ENCODE results near the gene OR8D1. TPM values are rescaled to one million over a fixed set of nuclear protein-coding genes. Genes with fewer than 3 reads are reported as not detected.

OR8D1 gene
- polyA plus RNA-seq, 2 of the 4 experiments (the other 2 are of a cell fraction): not detected

DNA sequence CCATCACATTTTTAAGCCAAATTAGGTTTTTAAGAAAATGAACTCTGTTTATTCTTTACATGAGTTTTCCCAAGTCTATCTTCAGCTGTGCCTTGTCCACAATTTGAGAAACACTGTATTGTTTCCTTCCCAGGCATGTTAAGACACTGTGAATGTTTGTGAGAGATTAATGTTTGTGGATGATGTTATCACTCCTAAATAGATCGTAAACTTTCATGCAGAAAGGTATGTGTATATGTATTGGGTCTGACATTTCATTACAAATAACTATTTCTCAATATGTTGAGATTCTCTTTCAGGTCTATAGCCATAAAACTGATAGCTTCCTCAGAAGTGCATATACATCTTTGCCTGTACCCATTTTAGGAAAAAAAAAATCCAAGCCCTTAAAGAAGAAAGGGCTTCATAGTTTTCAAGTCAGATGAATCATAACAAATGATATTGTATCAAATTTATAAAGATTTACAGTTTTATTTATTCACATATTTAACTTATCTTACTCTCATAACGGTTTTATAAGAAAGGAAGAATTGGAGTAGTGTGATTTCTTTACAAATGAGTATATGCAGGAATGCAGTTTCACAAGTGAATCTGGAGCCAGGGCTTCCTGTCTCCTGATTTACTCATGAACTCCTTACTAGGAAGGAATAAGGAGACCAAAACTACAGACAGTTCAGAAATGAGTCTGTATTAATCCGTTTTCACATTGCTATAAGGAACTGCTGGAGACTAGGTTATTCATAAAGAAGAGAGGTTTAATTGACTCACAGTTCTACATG lies 11.2 kb downstream of the OR8D1 start:
- 3% methylated on average over 3 of the region's 3 CpGs for WGBS (ENCODE audit: missing lambda C conversion rate)
- H3K27ac ChIP-seq: no peak overlapping the region
- no peaks in the 10 kb centered on the region for H3K4me1 ChIP-seq
- ATAC-seq (no peak), DNase-seq (ENCODE audit: low read depth in 1 of 2, low spot score in 1 of 2) (no peak), FAIRE-seq (no peak)
- no peak overlapping the region for H3K4me3 ChIP-seq
- TF ChIP-seq JUN (IDR thresholded peaks at IDR 0.05) (no peak), TFCP2L1 (CRISPR knock-in tag; IDR thresholded peaks at IDR 0.05) (no peak)
- TF ChIP-seq, protein P1, sequence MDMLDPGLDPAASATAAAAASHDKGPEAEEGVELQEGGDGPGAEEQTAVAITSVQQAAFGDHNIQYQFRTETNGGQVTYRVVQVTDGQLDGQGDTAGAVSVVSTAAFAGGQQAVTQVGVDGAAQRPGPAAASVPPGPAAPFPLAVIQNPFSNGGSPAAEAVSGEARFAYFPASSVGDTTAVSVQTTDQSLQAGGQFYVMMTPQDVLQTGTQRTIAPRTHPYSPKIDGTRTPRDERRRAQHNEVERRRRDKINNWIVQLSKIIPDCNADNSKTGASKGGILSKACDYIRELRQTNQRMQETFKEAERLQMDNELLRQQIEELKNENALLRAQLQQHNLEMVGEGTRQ (IDR thresholded peaks at IDR 0.05): no peak
- POLR2A ChIA-PET: no interaction called here
- CTCF ChIA-PET: no interaction called here
- H3K9me3 ChIP-seq: no peaks in the 10 kb centered on the region
- H3K4me2 ChIP-seq: no peak overlapping the region

DNA sequence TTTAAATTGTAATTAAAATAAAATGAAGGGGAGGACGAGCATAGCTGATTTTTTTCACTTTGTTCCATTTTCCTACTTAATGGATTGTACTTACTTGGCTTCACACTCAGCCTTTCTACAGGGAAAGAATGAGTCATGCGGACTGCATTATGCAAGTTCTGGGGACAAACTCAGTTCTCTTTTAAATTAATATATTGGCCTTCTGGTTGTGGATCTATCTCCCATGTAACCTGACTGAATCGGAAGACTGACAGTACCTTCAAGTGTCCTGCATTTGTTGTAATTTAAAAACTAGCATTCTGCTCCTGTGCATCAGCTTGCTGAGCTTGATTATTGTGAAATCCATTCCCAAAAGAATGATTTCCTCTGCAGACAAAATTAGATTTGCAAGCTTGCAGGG lies 12.2 kb downstream of the OR8D1 start:
- DNase-seq (ENCODE audit: low read depth in 1 of 2, low spot score in 1 of 2): no peak
- Histone ChIP-seq H3K27ac (no peak overlapping the region), H3K4me3 (no peak overlapping the region), H3K9me3 (no peaks in the 10 kb centered on the region), H3K4me2 (no peak overlapping the region), H3K4me1 (no peaks in the 10 kb centered on the region)
- no peak for ATAC-seq
- no peak for TF ChIP-seq HOXB13 (CRISPR knock-in tag; IDR thresholded peaks at IDR 0.05; ENCODE audit: low read depth)
- TF ChIP-seq ZC3H11A (IDR thresholded peaks at IDR 0.05): no peak
- no peak for TF ChIP-seq RAD21 (conservative IDR thresholded peaks at IDR 0.05 in 1 of 2, IDR thresholded peaks at IDR 0.05 in 1 of 2)
- no peak for TF ChIP-seq HOXB5 (CRISPR knock-in tag; IDR thresholded peaks at IDR 0.05)
- no peak for TF ChIP-seq FOSL2 (IDR thresholded peaks at IDR 0.05)
- TF ChIP-seq FOSL2 (CRISPR knock-in tag; IDR thresholded peaks at IDR 0.05): no peak
- TF ChIP-seq EHMT2 (IDR thresholded peaks at IDR 0.05; ENCODE audit: low read depth): no peak
- no peak for TF ChIP-seq PHF8 (IDR thresholded peaks at IDR 0.05; ENCODE audit: borderline replicate concordance, low read depth)
- 30% methylated on average over 3 of the region's 3 CpGs for WGBS (ENCODE audit: missing lambda C conversion rate)
- FAIRE-seq: no peak
- ChIA-PET POLR2A (no interaction called here), CTCF (no interaction called here)

DNA sequence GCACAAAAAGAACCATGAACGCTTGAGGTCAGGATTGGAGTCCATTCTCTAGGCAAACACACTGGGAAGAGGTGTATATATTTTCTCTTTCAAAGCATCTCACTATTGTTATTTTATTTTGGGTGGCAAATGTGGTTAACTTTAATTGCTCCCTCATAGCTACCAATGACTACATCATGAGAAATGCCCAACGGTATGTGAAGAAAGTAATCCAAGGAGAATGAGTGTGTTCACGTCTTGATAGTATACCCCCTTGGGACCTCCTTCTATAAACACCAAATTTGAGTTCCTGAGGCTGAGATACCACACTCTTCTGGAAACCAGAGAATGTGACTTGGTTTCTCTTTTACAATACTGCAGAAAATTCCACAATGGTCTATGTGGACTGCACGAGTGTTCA lies 15.8 kb downstream of the OR8D1 start:
- no peak for DNase-seq (ENCODE audit: low read depth in 1 of 2, low spot score in 1 of 2)
- ChIA-PET POLR2A (no interaction called here), CTCF (no interaction called here)
- Histone ChIP-seq H3K4me3 (no peak overlapping the region), H3K9me3 (no peaks in the 10 kb centered on the region), H3K4me2 (no peak overlapping the region), H3K27ac (no peak overlapping the region), H3K4me1 (no peaks in the 10 kb centered on the region)
- WGBS (ENCODE audit: missing lambda C conversion rate): 11% methylated on average over 4 of the region's 4 CpGs
- ATAC-seq: no peak
- TF ChIP-seq, protein P2, sequence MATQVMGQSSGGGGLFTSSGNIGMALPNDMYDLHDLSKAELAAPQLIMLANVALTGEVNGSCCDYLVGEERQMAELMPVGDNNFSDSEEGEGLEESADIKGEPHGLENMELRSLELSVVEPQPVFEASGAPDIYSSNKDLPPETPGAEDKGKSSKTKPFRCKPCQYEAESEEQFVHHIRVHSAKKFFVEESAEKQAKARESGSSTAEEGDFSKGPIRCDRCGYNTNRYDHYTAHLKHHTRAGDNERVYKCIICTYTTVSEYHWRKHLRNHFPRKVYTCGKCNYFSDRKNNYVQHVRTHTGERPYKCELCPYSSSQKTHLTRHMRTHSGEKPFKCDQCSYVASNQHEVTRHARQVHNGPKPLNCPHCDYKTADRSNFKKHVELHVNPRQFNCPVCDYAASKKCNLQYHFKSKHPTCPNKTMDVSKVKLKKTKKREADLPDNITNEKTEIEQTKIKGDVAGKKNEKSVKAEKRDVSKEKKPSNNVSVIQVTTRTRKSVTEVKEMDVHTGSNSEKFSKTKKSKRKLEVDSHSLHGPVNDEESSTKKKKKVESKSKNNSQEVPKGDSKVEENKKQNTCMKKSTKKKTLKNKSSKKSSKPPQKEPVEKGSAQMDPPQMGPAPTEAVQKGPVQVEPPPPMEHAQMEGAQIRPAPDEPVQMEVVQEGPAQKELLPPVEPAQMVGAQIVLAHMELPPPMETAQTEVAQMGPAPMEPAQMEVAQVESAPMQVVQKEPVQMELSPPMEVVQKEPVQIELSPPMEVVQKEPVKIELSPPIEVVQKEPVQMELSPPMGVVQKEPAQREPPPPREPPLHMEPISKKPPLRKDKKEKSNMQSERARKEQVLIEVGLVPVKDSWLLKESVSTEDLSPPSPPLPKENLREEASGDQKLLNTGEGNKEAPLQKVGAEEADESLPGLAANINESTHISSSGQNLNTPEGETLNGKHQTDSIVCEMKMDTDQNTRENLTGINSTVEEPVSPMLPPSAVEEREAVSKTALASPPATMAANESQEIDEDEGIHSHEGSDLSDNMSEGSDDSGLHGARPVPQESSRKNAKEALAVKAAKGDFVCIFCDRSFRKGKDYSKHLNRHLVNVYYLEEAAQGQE (IDR thresholded peaks at IDR 0.05): no peak
- no peak for TF ChIP-seq CHD4 (IDR thresholded peaks at IDR 0.05; ENCODE audit: borderline replicate concordance)
- TF ChIP-seq, protein P3, sequence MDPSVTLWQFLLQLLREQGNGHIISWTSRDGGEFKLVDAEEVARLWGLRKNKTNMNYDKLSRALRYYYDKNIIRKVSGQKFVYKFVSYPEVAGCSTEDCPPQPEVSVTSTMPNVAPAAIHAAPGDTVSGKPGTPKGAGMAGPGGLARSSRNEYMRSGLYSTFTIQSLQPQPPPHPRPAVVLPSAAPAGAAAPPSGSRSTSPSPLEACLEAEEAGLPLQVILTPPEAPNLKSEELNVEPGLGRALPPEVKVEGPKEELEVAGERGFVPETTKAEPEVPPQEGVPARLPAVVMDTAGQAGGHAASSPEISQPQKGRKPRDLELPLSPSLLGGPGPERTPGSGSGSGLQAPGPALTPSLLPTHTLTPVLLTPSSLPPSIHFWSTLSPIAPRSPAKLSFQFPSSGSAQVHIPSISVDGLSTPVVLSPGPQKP (IDR thresholded peaks at IDR 0.05; ENCODE audit: low read depth, low read length): no peak
- TF ChIP-seq, protein P4, sequence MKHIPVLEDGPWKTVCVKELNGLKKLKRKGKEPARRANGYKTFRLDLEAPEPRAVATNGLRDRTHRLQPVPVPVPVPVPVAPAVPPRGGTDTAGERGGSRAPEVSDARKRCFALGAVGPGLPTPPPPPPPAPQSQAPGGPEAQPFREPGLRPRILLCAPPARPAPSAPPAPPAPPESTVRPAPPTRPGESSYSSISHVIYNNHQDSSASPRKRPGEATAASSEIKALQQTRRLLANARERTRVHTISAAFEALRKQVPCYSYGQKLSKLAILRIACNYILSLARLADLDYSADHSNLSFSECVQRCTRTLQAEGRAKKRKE (CRISPR knock-in tag; IDR thresholded peaks at IDR 0.05; ENCODE audit: low read depth): no peak
- TF ChIP-seq PHF8 (IDR thresholded peaks at IDR 0.05; ENCODE audit: borderline replicate concordance, low read depth): no peak
- no peak for TF ChIP-seq ZC3H11A (IDR thresholded peaks at IDR 0.05)
- TF ChIP-seq, protein P5, sequence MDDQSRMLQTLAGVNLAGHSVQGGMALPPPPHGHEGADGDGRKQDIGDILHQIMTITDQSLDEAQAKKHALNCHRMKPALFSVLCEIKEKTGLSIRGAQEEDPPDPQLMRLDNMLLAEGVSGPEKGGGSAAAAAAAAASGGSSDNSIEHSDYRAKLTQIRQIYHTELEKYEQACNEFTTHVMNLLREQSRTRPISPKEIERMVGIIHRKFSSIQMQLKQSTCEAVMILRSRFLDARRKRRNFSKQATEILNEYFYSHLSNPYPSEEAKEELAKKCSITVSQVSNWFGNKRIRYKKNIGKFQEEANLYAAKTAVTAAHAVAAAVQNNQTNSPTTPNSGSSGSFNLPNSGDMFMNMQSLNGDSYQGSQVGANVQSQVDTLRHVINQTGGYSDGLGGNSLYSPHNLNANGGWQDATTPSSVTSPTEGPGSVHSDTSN (IDR thresholded peaks at IDR 0.05): no peak
- TF ChIP-seq NR3C1 (IDR thresholded peaks at IDR 0.05): no peak
- no peak for TF ChIP-seq JUN (IDR thresholded peaks at IDR 0.05)
- TF ChIP-seq FOSB (CRISPR knock-in tag; IDR thresholded peaks at IDR 0.05): no peak
- no peak for FAIRE-seq
